ENCODE measurements around the gene DNAH8. TPM values are rescaled to one million over a fixed set of nuclear protein-coding genes. Genes with fewer than 3 reads are reported as not detected.

DNAH8 gene
- total and polyA plus RNA-seq, 11 donors = 0.02 to 0.50 (median 0.02) TPM; not detected in 8

DNA sequence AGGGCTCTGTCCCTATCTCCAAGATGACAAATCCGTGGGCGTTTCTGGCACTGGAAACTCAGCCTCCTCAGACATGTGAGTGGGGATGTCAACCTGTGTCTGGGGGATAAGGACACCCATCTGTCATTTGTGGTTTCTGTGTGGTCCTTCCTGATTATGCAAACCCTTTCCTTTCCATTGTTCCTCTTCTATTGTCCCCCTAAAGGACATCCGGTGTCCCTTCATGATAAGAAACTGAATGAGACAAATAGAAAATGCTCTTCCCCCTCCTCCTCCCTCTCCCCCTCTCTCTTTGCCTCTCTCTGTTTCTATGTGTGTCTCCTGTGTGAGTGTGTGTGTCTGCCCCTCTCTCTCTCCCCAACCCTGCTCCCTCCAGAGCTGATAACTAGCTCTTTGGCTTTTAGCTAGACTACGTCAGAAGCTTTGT lies 322.0 kb downstream of the DNAH8 start:
- WGBS, 4 donors = 27 to 41% (median 33%) methylated on average over 4 of the region's 4 CpGs
- intact Hi-C loops (cut with DNase I) = no loop called here
- Histone ChIP-seq H3K36me3 (no peaks in the 10 kb centered on the region), H3K27ac (no peak overlapping the region), H3K9me3 (no peaks in the 10 kb centered on the region), H3K4me1 (peaks cover 0 to 7% (median 0%) of the 10 kb centered on the region in 12 donors), H3K4me3 (no peak overlapping the region), H3K27me3 (peaks cover 0 to 67% (median 8%) of the 10 kb centered on the region in 9 donors)
- TF ChIP-seq, protein P1, sequence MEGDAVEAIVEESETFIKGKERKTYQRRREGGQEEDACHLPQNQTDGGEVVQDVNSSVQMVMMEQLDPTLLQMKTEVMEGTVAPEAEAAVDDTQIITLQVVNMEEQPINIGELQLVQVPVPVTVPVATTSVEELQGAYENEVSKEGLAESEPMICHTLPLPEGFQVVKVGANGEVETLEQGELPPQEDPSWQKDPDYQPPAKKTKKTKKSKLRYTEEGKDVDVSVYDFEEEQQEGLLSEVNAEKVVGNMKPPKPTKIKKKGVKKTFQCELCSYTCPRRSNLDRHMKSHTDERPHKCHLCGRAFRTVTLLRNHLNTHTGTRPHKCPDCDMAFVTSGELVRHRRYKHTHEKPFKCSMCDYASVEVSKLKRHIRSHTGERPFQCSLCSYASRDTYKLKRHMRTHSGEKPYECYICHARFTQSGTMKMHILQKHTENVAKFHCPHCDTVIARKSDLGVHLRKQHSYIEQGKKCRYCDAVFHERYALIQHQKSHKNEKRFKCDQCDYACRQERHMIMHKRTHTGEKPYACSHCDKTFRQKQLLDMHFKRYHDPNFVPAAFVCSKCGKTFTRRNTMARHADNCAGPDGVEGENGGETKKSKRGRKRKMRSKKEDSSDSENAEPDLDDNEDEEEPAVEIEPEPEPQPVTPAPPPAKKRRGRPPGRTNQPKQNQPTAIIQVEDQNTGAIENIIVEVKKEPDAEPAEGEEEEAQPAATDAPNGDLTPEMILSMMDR (IDR thresholded peaks at IDR 0.05) = no peak
- DNase-seq (no peak), ATAC-seq (no peak)

DNA sequence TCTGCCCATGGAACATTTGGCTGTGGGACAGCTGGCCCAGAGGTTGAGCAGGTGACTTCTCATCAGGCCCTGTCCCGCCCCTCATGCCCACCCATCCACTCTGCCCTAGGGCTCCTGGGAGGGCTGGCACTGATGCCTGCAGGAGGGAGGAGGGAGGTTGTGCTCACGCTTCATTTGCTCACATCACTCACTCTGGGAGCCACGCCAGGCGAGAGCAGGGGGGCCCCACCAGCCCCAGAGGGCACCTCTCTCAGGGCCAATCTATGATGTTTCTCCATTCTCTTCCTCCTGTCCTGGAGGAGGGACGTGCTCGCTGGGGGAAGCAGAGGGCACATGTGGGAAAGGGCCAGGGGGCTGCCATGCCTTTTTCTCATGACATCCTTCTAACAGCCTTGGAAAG lies 322.6 kb downstream of the DNAH8 start:
- peaks cover 0 to 72% (median 8%) of the 10 kb centered on the region in 9 donors for H3K27me3 ChIP-seq
- no peak overlapping the region for H3K27ac ChIP-seq
- TF ChIP-seq, protein P1 (IDR thresholded peaks at IDR 0.05) = no peak
- TF ChIP-seq POLR2A (IDR thresholded peaks at IDR 0.05) = no peak
- DNase-seq = peak in 2 of 5 donors; percentile 57 to 62
- H3K4me3 ChIP-seq = no peak overlapping the region
- 48 to 67% (median 51%) methylated on average over 3 to 6 of the region's 6 CpGs for WGBS, 4 donors
- peaks cover 0 to 7% (median 0%) of the 10 kb centered on the region in 12 donors for H3K4me1 ChIP-seq
- peak in 3 of 4 donors; percentile 54 to 76 (median 59) for ATAC-seq
- intact Hi-C loops (cut with DNase I) = no loop called here
- no peaks in the 10 kb centered on the region for H3K36me3 ChIP-seq
- no peaks in the 10 kb centered on the region for H3K9me3 ChIP-seq

DNA sequence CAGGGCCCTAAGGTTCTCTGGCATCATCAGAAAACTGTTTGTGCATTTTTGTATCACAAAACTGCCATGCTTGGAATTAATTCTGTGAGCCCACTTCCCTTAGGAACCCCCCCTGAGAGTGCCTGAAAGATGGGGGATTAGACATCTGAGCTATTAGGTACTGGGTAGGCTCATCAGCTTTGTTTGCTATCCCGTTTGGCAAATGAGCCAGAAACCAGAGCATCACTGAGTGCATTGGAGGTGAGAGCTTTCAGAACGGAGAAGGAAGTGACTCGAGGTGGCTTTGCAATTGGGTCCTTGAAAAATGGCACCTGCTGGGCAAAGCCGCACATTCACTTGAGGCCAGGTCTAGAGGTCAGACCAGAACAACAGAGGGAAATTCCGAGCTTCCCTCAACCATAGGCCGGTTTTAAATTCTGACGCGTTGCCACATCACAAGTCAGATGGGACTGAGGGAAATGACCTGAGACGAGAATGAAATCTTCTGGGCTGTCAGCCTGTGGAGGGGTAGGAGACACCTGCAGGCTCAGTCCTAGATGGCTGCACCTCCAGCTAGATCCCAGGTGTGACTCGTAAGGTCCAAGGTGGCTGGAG lies 325.1 kb downstream of the DNAH8 start:
- H3K9me3 ChIP-seq = no peaks in the 10 kb centered on the region
- no peak overlapping the region for H3K4me3 ChIP-seq
- no peak for DNase-seq
- H3K27ac ChIP-seq = no peak overlapping the region
- H3K4me1 ChIP-seq = peaks cover 0 to 7% (median 0%) of the 10 kb centered on the region in 12 donors
- no peaks in the 10 kb centered on the region for H3K36me3 ChIP-seq
- no peak for ATAC-seq
- TF ChIP-seq, protein P1 (IDR thresholded peaks at IDR 0.05) = no peak
- TF ChIP-seq POLR2A (IDR thresholded peaks at IDR 0.05) = no peak
- 78 to 89% (median 86%) methylated on average over 10 of the region's 10 CpGs for WGBS, 4 donors
- H3K27me3 ChIP-seq = peaks cover 0 to 65% (median 8%) of the 10 kb centered on the region in 9 donors
- intact Hi-C loops (cut with DNase I) = no loop called here

DNA sequence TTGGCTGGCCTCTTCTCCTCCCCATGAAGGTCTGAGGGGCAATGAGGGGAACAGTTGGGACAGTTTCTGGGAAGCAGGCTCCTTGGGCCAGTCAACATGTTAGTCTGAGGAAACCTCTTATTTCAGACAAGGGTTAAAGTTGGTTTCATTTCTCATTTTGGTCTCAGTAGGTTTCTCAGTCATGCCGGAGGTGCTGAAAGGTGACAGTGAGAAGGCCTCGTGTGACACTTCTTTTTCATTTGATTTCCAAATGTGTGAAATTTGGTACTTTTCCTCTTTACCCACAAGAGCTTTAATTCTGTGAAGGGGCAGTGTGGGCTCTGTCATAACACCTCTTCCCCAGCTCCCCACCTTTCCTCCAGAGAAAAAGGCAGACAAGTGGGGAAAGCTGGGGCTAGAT lies 326.0 kb downstream of the DNAH8 start:
- 43 to 60% (median 54%) methylated on average over 2 of the region's 2 CpGs for WGBS, 4 donors
- TF ChIP-seq, protein P1 (IDR thresholded peaks at IDR 0.05) = no peak
- TF ChIP-seq POLR2A (IDR thresholded peaks at IDR 0.05) = no peak
- DNase-seq = no peak
- Histone ChIP-seq H3K27me3 (peaks cover 0 to 58% (median 8%) of the 10 kb centered on the region in 9 donors), H3K36me3 (no peaks in the 10 kb centered on the region), H3K27ac (no peak overlapping the region), H3K4me1 (peaks cover 0 to 7% (median 0%) of the 10 kb centered on the region in 12 donors), H3K9me3 (no peaks in the 10 kb centered on the region), H3K4me3 (no peak overlapping the region)
- no peak for ATAC-seq
- intact Hi-C loops (cut with DNase I) = no loop called here
